Testis (tissue), 3 donors: Measurements from ENCODE around the gene CHST12. TPM values are rescaled to one million over a fixed set of nuclear protein-coding genes. Genes with fewer than 3 reads are reported as not detected.

ENCODE experiments used
- DNase-seq: peaks from one replicate; pipeline ENCODE4 v3.0.0-alpha.2; 2019
- H3K27ac ChIP-seq, 2 donors: fragments of 200-600 bp; sonication (generic); one replicate each; pipeline ENCODE4 v1.5.1; 2019
- H3K27me3 ChIP-seq: fragments of 200-600 bp; sonication (generic); one replicate; pipeline ENCODE4 v1.5.1; 2019
- H3K36me3 ChIP-seq: fragments of 200-600 bp; sonication (generic); one replicate; pipeline ENCODE4 v1.5.1; 2017; ENCODE audit warnings: low read depth; ENCODE audit errors: missing control alignments
- H3K4me1 ChIP-seq: fragments of 200-600 bp; sonication (generic); one replicate; pipeline ENCODE4 v1.5.1; 2019
- H3K4me3 ChIP-seq, 2 donors: fragments of 200-600 bp; sonication (generic); one replicate each; pipeline ENCODE4 v1.5.1; 2017 to 2019
- H3K9me3 ChIP-seq: fragments of 200-600 bp; sonication (generic); one replicate; pipeline ENCODE4 v1.5.1; 2017
- CTCF ChIP-seq, 3 experiments: fragments of 450-650 bp in 2 of 3; fragments of 200-600 bp in 1 of 3; sonication (generic) in 1 of 3; IDR thresholded peaks; one replicate each; pipeline ENCODE4 v1.5.1; 2016 to 2019; ENCODE audit warnings: antibody characterized with exemption in 3 of 3, mild to moderate bottlenecking in 2 of 3, moderate library complexity in 1 of 3
- POLR2A ChIP-seq: fragments of 450-650 bp; IDR thresholded peaks from one replicate; pipeline ENCODE4 v1.6.1; 2017; ENCODE audit warnings: antibody characterized with exemption, mild to moderate bottlenecking, moderate library complexity
- WGBS, 2 donors: methylation state at CpG; one replicate each; pipeline ENCODE4 v1.1.5; 2018; 5-methylcytosine and 5-hydroxymethylcytosine counted together
- intact Hi-C: fragments of 100-400 bp; cut with DNase I; formaldehyde crosslinking; loops from one replicate; pipeline ENCODE4 v1.15.1; 2023; ENCODE audit warnings: low total_unique reads
- polyA plus RNA-seq: library from polyadenylated mRNA; stranded (reverse); fragments of 350-450 nt; fragmentation: Illumina TruSeq; extraction: RNeasy Lipid Tissue Mini Kit (QIAGEN cat#74804); gene quantifications from one replicate; pipeline ENCODE4 v1.2.3, GENCODE V29; 2014; ENCODE audit warnings: low read depth, low replicate concordance; ENCODE audit not compliant: insufficient read depth
- total RNA-seq, 2 donors: library from RNA; depleted of rRNA; stranded (reverse); fragments of >200 nt; gene quantifications; one replicate each; pipeline ENCODE4 v1.2.3, GENCODE V29; 2016

The CHST12 gene
- total and polyA plus RNA-seq, 3 donors from 2014 or later = 15.3 to 42.1 (median 42.0) TPM

DNA sequence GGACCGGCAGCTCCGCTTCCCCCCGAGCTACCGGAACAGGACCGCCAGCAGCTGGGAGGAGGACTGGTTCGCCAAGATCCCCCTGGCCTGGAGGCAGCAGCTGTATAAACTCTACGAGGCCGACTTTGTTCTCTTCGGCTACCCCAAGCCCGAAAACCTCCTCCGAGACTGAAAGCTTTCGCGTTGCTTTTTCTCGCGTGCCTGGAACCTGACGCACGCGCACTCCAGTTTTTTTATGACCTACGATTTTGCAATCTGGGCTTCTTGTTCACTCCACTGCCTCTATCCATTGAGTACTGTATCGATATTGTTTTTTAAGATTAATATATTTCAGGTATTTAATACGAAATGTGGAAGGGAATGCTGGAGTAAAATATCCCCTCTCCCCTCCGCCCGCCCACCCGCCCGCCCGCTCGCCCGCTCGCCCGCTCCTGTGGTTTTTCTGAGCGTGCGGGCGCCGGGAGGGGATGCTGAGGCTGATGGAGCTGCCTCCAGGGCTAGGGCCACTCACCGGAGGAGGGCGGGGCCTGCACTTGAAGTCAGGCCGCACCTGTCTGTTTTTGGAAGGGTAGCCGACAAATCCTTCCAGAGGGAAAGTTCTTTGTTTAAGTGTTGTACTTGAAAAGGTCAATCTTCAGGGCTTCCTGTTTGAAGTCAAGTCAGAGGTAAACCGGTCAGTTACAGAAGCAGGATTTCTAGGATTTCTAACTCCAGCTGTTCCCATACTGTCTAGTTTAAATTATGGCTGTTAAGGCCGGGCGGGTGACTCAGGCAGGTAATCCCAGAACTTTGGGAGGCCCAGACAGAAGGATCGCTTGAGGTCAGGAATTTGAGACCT lies 30.5 kb downstream of the CHST12 start:
- Histone ChIP-seq H3K36me3 (no peaks in the 10 kb centered on the region), H3K4me1 (peaks cover 8% of the 10 kb centered on the region), H3K27ac (no peak overlapping the region), H3K27me3 (no peaks in the 10 kb centered on the region), H3K9me3 (no peaks in the 10 kb centered on the region), H3K4me3 (peak overlapping the region in 1 of 2 donors; percentile 39)
- no peak for DNase-seq
- WGBS, 2 donors = 68 to 83% methylated on average over 42 of the region's 42 CpGs
- TF ChIP-seq POLR2A = no peak
- no peak for TF ChIP-seq CTCF (IDR thresholded peaks at IDR 0.05)
- intact Hi-C loops = no loop called here

- 64 to 74% methylated on average over 5 of the region's 5 CpGs for WGBS, 2 donors
These were observed 31.7 kb downstream of the CHST12 start for GRCh38 chr7:2435146-2435545.

DNA sequence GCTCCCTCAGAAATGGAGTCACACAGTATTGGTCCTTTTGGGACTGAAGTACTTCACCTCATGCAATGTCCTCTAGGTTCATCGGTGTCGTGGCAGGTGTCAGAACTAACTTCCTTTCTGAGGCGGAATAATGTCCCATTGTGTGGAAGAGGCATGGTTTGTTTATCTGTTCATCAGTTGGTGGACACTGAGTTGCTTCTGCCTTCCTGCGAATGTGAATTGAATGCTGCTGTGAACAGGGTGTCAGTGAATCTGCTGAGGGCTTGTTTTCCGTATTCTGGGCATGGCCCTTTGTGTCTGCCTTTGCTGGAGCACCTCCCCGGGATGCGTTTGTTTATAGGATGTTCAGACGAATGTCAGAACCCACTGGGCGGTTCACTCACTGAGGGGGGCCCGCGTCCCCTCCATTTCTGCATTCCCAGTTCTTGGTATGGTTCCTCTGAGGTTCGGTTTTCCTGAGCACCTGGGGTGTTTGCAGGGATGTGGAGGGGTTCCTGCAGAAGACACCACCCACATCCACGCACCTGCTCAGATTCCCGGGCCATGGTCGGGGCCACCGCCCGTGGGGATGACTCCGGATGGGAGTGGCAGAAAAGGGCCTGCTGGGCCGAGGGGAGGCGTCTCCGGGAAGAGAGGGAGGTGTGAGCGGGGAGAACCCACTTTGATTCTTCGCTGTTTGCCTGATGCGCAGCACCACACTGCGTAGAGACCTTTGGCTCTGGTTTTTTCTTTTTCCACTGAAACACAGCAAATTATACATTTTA lies 33.1 kb downstream of the CHST12 start:
- Histone ChIP-seq H3K27me3 (no peaks in the 10 kb centered on the region), H3K27ac (no peak overlapping the region), H3K4me1 (peaks cover 21% of the 10 kb centered on the region), H3K36me3 (no peaks in the 10 kb centered on the region), H3K9me3 (no peaks in the 10 kb centered on the region), H3K4me3 (no peak overlapping the region)
- TF ChIP-seq POLR2A (no peak), CTCF (IDR thresholded peaks at IDR 0.05) (no peak)
- WGBS, 2 donors = 88 to 91% methylated on average over 25 of the region's 25 CpGs
- intact Hi-C loops = no loop called here
- no peak for DNase-seq

More at GRCh38 chr7:2435146-2435545, 31.7 kb downstream of the CHST12 start:
- no peaks in the 10 kb centered on the region for H3K27me3 ChIP-seq
- TF ChIP-seq CTCF (IDR thresholded peaks at IDR 0.05) (no peak), POLR2A (no peak)
- no peaks in the 10 kb centered on the region for H3K9me3 ChIP-seq
- no peak overlapping the region for H3K27ac ChIP-seq
- H3K36me3 ChIP-seq = no peaks in the 10 kb centered on the region
- H3K4me3 ChIP-seq = no peak overlapping the region
- DNase-seq = no peak
- H3K4me1 ChIP-seq = peaks cover 9% of the 10 kb centered on the region
- intact Hi-C loops = no loop called here

GRCh38 chr7:2437136-2437535 lies 33.7 kb downstream of the CHST12 start:
- Histone ChIP-seq H3K27ac (no peak overlapping the region), H3K9me3 (no peaks in the 10 kb centered on the region), H3K36me3 (no peaks in the 10 kb centered on the region), H3K4me1 (peaks cover 21% of the 10 kb centered on the region), H3K27me3 (no peaks in the 10 kb centered on the region), H3K4me3 (no peak overlapping the region)
- intact Hi-C loops = no loop called here
- WGBS, 2 donors = 90 to 91% methylated on average over 9 of the region's 9 CpGs
- TF ChIP-seq POLR2A = no peak
- no peak for DNase-seq

DNA sequence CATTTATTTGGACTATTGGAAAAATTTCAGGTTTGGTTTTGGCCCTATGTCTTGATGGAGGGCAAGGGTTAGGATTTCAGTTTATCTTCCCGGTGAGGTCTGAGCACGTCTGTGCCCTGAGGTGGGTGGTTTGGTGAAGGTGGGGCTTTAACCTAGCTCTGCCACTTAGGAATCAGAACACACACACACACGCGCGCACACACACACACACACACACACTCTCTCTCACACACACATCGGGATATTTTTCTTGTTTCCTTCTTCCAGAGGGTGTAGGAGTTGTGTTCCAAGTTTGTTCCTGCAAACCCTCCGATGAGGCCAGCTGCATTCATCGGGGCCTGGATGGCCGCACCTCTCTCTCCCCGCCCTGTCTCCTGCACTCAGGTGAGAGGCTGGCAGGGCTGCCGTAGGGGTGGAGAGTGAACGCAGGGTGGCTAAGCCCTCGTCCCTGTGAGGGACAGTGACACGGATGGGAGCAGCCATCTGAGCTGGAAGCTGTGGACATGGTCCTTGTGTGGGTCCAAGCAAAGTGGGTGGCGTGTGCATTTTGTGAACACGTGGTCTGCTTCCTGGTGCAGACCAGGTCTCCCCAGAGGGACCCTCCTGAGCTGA lies 34.2 kb downstream of the CHST12 start:
- H3K27ac ChIP-seq = peak overlapping the region in 1 of 2 donors; percentile 68
- no peak for DNase-seq
- H3K9me3 ChIP-seq = no peaks in the 10 kb centered on the region
- no peaks in the 10 kb centered on the region for H3K36me3 ChIP-seq
- H3K4me1 ChIP-seq = peaks cover 21% of the 10 kb centered on the region
- WGBS, 2 donors = 60 to 70% methylated on average over 14 to 16 of the region's 16 CpGs
- no peak for TF ChIP-seq CTCF (IDR thresholded peaks at IDR 0.05)
- no peak for TF ChIP-seq POLR2A
- no peaks in the 10 kb centered on the region for H3K27me3 ChIP-seq
- no peak overlapping the region for H3K4me3 ChIP-seq
- intact Hi-C loops = no loop called here
